Panc1 (cell line): ENCODE measurements around the gene DENND11. TPM values are rescaled to one million over a fixed set of nuclear protein-coding genes. Genes with fewer than 3 reads are reported as not detected.

Source experiments
- ATAC-seq: fragments of 200-7000 bp; cut with Tn5 transposase; 2 replicates; pipeline ENCODE4 v1.9.1; 2020; ENCODE audit warnings: mild to moderate bottlenecking, moderate library complexity
- BruUV-seq: library from RNA; stranded (reverse); fragments of 400-500 nt; replicated peaks from 2 replicates; lab custom pipeline; 2021; lab: Mats Ljungman, UMichigan
- CTCF ChIA-PET: fragments of 300-600 bp; sonication (Branson Sonifier 250); formaldehyde crosslinking; loops from one replicate; lab custom pipeline; 2022; ENCODE audit warnings: antibody characterized with exemption; lab: Charles Lee
- POLR2A ChIA-PET: fragments of 300-600 bp; sonication (Branson Sonifier 250); formaldehyde crosslinking; loops from one replicate; lab custom pipeline; 2022; ENCODE audit warnings: antibody characterized with exemption; lab: Charles Lee
- DNase-seq: peaks from one replicate; pipeline ENCODE4 v3.0.0-alpha.2; 2010; ENCODE audit warnings: low read depth, low spot score
- H3K27ac ChIP-seq: 2 replicates; pipeline ENCODE4 v1.5.1; 2011; ENCODE audit warnings: mild to moderate bottlenecking, low read length, inconsistent platforms
- H3K27me3 ChIP-seq: fragments of 200-500 bp; sonication (Bioruptor generic); 2 replicates; pipeline ENCODE4 v1.6.0; 2014; ENCODE audit warnings: low read length, inconsistent platforms; ENCODE audit not compliant: control insufficient read depth, insufficient read depth
- H3K36me3 ChIP-seq: fragments of 200-500 bp; sonication (Bioruptor generic); 2 replicates; pipeline ENCODE4 v1.5.1; 2014; ENCODE audit warnings: inconsistent platforms, mild to moderate bottlenecking, low read length, moderate library complexity; ENCODE audit not compliant: control insufficient read depth, insufficient read depth
- H3K4me1 ChIP-seq: 2 replicates; pipeline ENCODE4 v1.5.1; 2011; ENCODE audit warnings: inconsistent platforms, mild to moderate bottlenecking, low read length, moderate library complexity; ENCODE audit not compliant: control insufficient read depth, insufficient read depth
- H3K4me3 ChIP-seq, 2 experiments: 2 replicates each; pipeline ENCODE4 v1.5.1; 2011 to 2012; ENCODE audit warnings: low read depth in 2 of 2, low read length in 2 of 2, mild to moderate bottlenecking in 2 of 2, inconsistent platforms in 1 of 2, moderate library complexity in 1 of 2
- H3K9me3 ChIP-seq: fragments of 200-500 bp; sonication (Bioruptor generic); 2 replicates; pipeline ENCODE4 v1.5.1; 2014; ENCODE audit warnings: low read depth, mild to moderate bottlenecking, inconsistent platforms, low read length, moderate library complexity; ENCODE audit not compliant: control insufficient read depth, insufficient read depth
- POLR2AphosphoS5 ChIP-seq: IDR thresholded peaks from 2 replicates; pipeline ENCODE4 v1.6.1; 2012; ENCODE audit warnings: mild to moderate bottlenecking, low read depth, low read length, moderate library complexity
- SIN3A ChIP-seq: IDR thresholded peaks from 2 replicates; pipeline ENCODE4 v1.6.1; 2012; ENCODE audit warnings: low read depth, mild to moderate bottlenecking, low read length, moderate library complexity, borderline replicate concordance; ENCODE audit not compliant: insufficient read depth
- TCF7L2 ChIP-seq: IDR thresholded peaks from 2 replicates; pipeline ENCODE4 v1.6.1; 2011; ENCODE audit warnings: mild to moderate bottlenecking, low read depth, low read length, inconsistent platforms
- in situ Hi-C: cut with HindIII; loops from 2 replicates; pipeline ENCODE4 v1.10.0; 2016; ENCODE audit warnings: low sequenced_read_pairs, low pct_unique_long_range_greater_than_20kb
- intact Hi-C: fragments of 100-400 bp; cut with micrococcal nuclease; formaldehyde crosslinking; loops from one replicate; pipeline ENCODE4 v1.10.0; 2022; ENCODE audit not compliant: unreplicated experiment
- total RNA-seq: library from RNA; stranded (reverse); gene quantifications from one replicate; pipeline ENCODE4 v1.2.1, GENCODE V29; 2021; ENCODE audit not compliant: unreplicated experiment
- TF ChIP-seq, protein P1 (sequence below), 2 experiments: IDR thresholded peaks; 2 replicates each; pipeline ENCODE4 v1.6.1; 2011 to 2012; ENCODE audit warnings: low read depth in 2 of 2, control low read depth in 1 of 2, low read length in 1 of 2, mild to moderate bottlenecking in 1 of 2, moderate library complexity in 1 of 2; ENCODE audit not compliant: insufficient read depth in 1 of 2
- TF ChIP-seq, protein P2 (sequence below): fragments of 450-650 bp; IDR thresholded peaks from 2 replicates; pipeline ENCODE4 v1.5.1; 2017; ENCODE audit warnings: mild to moderate bottlenecking

The DENND11 gene
- total RNA-seq, 1 experiment from 2014 or later: 10.4 TPM

DNA sequence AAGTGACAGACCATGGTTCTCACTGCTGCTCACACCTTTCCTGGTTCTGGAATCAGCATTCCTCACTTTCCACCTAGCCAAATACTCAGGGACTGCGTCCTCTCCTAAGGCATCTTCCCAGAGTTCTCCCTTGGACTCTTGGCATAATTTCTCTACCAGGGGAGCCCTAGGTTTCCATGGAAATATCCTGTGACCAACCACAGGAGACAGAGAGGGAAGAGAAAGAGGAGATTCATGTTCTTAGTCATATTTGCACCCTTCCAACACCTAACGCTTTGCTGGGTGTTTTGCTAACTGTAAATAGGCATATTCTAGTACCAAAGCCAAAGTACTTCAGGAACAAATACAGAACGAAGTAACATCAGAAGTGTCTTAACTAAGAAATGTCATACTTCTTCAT lies 28.6 kb downstream of the DENND11 start:
- TF ChIP-seq TCF7L2 (no peak), SIN3A (no peak), POLR2AphosphoS5 (no peak)
- TF ChIP-seq, protein P1, sequence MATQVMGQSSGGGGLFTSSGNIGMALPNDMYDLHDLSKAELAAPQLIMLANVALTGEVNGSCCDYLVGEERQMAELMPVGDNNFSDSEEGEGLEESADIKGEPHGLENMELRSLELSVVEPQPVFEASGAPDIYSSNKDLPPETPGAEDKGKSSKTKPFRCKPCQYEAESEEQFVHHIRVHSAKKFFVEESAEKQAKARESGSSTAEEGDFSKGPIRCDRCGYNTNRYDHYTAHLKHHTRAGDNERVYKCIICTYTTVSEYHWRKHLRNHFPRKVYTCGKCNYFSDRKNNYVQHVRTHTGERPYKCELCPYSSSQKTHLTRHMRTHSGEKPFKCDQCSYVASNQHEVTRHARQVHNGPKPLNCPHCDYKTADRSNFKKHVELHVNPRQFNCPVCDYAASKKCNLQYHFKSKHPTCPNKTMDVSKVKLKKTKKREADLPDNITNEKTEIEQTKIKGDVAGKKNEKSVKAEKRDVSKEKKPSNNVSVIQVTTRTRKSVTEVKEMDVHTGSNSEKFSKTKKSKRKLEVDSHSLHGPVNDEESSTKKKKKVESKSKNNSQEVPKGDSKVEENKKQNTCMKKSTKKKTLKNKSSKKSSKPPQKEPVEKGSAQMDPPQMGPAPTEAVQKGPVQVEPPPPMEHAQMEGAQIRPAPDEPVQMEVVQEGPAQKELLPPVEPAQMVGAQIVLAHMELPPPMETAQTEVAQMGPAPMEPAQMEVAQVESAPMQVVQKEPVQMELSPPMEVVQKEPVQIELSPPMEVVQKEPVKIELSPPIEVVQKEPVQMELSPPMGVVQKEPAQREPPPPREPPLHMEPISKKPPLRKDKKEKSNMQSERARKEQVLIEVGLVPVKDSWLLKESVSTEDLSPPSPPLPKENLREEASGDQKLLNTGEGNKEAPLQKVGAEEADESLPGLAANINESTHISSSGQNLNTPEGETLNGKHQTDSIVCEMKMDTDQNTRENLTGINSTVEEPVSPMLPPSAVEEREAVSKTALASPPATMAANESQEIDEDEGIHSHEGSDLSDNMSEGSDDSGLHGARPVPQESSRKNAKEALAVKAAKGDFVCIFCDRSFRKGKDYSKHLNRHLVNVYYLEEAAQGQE (IDR thresholded peaks at IDR 0.05; ENCODE audit: insufficient read depth in 1 of 2, low read depth in 2 of 2, low read length in 1 of 2): no peak
- TF ChIP-seq, protein P2, sequence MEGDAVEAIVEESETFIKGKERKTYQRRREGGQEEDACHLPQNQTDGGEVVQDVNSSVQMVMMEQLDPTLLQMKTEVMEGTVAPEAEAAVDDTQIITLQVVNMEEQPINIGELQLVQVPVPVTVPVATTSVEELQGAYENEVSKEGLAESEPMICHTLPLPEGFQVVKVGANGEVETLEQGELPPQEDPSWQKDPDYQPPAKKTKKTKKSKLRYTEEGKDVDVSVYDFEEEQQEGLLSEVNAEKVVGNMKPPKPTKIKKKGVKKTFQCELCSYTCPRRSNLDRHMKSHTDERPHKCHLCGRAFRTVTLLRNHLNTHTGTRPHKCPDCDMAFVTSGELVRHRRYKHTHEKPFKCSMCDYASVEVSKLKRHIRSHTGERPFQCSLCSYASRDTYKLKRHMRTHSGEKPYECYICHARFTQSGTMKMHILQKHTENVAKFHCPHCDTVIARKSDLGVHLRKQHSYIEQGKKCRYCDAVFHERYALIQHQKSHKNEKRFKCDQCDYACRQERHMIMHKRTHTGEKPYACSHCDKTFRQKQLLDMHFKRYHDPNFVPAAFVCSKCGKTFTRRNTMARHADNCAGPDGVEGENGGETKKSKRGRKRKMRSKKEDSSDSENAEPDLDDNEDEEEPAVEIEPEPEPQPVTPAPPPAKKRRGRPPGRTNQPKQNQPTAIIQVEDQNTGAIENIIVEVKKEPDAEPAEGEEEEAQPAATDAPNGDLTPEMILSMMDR: no peak
- no TSS peak for BruUV-seq
- intact Hi-C loops: no loop called here
- H3K27me3 ChIP-seq: no peaks in the 10 kb centered on the region
- no peak overlapping the region for H3K4me3 ChIP-seq
- in situ Hi-C loops: no loop called here
- ATAC-seq (no peak), DNase-seq (no peak)
- no peaks in the 10 kb centered on the region for H3K36me3 ChIP-seq
- POLR2A ChIA-PET: no interaction called here
- H3K27ac ChIP-seq: no peak overlapping the region
- no peaks in the 10 kb centered on the region for H3K9me3 ChIP-seq
- CTCF ChIA-PET: interaction anchor here (0.6 kb wide), 1 partner anchor 64 kb away, joined by 4 read pairs; no protein-coding TSS in a partner anchor
- no peaks in the 10 kb centered on the region for H3K4me1 ChIP-seq

- H3K9me3 ChIP-seq: no peaks in the 10 kb centered on the region
- in situ Hi-C loops (no loop called here), intact Hi-C loops (no loop called here)
- CTCF ChIA-PET: no interaction called here
- ATAC-seq (no peak), DNase-seq (no peak)
- BruUV-seq: no TSS peak
- no peaks in the 10 kb centered on the region for H3K4me1 ChIP-seq
- TF ChIP-seq, protein P2: no peak
- TF ChIP-seq TCF7L2 (no peak), SIN3A (no peak), POLR2AphosphoS5 (no peak)
- TF ChIP-seq, protein P1 (IDR thresholded peaks at IDR 0.05; ENCODE audit: insufficient read depth in 1 of 2, low read depth in 2 of 2, low read length in 1 of 2): no peak
- no peaks in the 10 kb centered on the region for H3K36me3 ChIP-seq
- POLR2A ChIA-PET: no interaction called here
- no peak overlapping the region for H3K27ac ChIP-seq
- H3K4me3 ChIP-seq: no peak overlapping the region
- no peaks in the 10 kb centered on the region for H3K27me3 ChIP-seq
Observed at GRCh38 chr7:141671705-141672496, 30.1 kb downstream of the DENND11 start.
